NCI-H2081 treated with DMSO at 0.1 percent for 48 hours (cell line): Measurements from ENCODE around the gene CTLA4.
"Not testable (repeated sequence)": the region's sequence is repeated elsewhere in the genome, so short reads cannot be mapped to it uniquely, and the experiment has no call there.

ENCODE experiments used
- DNase-seq: peaks from one replicate; lab custom pipeline; 2025; lab: John Stamatoyannopoulos, UW

The CTLA4 gene

DNA sequence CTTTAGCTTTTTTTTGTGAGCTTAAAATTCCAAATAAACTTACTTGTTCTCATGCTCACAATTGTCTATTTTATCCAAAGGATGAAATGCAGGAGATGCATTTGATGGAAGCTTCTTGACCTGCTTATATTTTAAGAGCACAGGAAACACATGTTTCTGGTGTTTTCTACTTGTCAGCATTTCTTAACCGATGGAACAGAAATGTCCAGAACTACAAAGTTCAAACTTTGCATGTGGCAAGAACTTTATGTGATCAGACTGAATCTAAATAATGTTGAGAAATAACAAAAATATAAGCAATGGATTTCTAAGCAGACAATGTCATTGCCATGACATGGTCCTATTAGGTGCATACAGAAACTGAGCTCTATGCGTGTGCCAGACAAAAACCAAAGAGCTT, 9.9 kb upstream of the CTLA4 start:
- DNase-seq = no peak

DNA sequence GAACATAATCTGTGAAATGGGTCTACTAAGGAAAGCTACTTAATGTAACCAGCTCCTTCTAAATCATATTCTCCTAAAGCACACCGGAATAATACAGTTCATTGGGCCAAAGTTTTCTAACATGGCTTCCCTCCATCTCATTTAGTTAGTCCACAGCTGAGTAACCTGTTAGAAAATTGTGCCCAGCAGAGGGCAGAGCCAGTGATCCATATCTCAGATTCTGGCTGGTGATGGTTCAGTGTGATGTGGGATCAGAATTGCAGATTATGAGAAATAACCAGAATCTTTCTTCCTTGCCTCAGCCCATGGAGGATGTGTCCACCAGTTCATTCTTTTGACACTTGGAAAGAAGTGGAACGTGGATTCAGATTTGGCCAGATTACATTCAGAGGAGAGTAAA, 9.4 kb upstream of the CTLA4 start:
- DNase-seq = no peak

- no peak for DNase-seq
Measured at GRCh38 chr2:203859030-203859789, 8.4 kb upstream of the CTLA4 start.

- peak; percentile 53 for DNase-seq
Measured at GRCh38 chr2:203861197-203861596, 6.4 kb upstream of the CTLA4 start.

- no peak for DNase-seq
Measured at GRCh38 chr2:203861607-203862006, 6.0 kb upstream of the CTLA4 start.

DNA sequence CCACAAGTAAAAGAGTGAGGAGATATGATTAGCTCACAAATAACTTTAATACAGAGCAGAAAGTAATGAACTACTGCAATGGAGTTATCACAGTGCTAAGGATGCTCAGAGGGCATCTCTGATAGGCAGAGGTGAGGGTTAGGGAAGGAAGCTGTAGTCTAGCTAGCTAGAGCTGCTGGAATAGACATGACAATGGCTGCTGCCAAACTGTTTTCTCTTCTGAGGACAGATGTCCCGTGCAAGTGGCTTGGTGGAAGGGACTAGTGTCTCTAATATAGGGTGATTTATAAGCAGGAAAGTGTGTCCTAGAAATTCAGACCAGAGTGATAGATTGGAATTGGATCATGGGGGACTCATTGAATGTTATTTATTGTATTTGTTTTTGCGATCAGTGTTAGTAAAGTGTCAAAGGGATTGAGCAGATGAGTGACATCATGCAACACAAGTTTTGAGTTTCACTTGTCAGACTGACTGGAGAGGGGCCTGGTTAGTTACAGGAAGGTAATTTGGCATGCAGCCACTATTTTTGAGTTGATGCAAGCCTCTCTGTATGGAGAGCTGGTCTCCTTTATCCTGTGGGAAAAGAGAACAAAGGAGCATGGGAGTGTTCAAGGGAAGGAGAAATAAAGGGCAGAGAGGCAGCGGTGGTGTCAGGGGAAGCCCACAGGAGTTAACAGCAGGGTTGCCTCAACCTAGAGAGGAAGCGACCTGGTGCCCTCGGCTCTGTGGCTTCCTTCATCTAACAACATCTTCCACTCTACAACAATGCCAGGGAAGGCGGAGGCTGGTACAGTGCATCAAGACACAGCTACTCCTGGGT, 1.9 kb downstream of the CTLA4 start:
- DNase-seq = no peak

DNA sequence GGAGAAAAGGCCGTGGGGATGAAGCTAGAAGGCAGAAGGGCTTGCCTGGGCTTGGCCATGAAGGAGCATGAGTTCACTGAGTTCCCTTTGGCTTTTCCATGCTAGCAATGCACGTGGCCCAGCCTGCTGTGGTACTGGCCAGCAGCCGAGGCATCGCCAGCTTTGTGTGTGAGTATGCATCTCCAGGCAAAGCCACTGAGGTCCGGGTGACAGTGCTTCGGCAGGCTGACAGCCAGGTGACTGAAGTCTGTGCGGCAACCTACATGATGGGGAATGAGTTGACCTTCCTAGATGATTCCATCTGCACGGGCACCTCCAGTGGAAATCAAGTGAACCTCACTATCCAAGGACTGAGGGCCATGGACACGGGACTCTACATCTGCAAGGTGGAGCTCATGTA, 2.9 kb downstream of the CTLA4 start:
- DNase-seq = no peak

DNA sequence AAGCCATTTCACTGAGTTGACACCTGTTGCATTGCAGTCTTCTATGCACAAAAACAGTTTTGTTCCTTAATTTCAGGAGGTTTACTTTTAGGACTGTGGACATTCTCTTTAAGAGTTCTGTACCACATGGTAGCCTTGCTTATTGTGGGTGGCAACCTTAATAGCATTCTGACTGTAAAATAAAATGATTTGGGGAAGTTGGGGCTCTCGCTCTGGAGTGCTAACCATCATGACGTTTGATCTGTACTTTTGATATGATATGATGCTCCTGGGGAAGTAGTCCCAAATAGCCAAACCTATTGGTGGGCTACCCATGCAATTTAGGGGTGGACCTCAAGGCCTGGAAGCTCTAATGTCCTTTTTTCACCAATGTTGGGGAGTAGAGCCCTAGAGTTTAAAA, 3.4 kb downstream of the CTLA4 start:
- no peak for DNase-seq

DNA sequence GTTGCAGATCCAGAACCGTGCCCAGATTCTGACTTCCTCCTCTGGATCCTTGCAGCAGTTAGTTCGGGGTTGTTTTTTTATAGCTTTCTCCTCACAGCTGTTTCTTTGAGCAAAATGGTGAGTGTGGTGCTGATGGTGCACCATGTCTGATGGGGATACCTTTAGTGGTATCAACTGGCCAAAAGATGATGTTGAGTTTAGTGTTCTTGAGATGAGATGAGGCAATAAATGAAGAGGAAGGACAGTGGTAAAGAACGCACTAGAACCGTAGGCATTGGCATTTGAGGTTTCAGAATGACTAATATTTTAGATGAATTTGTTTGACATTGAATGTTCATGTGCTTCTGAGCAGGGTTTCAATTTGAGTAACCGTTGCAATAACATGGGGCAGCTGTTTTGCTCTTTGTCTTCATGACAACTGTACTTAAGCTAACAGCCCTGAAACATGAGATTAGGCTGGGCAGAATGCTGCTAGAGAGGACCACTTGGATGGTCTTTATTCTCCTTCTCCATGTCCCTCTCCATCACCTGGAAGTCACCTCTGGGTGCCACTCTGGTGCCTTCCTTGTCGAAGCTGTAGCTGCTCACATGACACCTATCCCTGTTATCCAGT, 3.9 kb downstream of the CTLA4 start:
- DNase-seq = no peak

- DNase-seq = no peak
Measured at GRCh38 chr2:203873461-203873860, 5.9 kb downstream of the CTLA4 start.

GRCh38 chr2:203873921-203874631, 6.5 kb downstream of the CTLA4 start:
- no peak for DNase-seq

DNA sequence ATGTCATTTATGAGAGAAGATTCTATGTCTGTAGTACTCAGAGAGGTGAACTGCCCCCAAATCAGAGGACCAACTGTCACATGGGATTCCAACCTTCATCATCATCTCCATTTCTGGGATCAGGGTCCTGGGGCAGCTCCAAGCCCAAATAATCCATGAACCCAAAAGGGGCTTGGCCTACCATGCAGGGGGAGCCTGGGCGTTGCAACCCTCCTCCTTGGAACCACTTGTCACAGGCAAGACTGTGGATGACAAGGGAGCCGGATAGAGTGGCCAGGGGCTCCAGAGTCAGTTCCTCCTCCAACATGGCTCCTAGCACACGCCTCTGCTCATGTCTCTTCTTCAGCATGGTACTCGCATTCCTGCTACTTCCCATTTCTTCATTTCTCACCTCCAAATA, 7.9 kb downstream of the CTLA4 start:
- no peak for DNase-seq

DNA sequence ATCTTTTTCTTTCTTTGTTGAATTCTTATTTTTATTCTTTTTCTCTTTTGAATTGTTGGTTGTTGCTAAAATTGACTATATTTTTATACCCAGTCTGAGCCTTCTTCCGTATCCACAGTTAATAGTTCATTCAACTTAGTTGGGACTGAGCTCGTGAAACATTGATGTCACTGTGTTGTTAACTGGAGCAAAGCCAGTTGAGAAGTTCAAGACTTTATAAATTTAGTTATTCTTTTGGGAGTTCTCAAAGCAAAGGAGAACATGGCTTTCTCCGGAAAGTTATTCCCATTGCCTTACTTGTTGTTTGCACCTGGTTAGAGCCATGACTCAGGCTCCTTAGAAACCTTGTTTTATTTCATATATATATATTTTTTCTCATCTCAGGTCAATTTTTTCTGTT, 8.8 kb downstream of the CTLA4 start:
- DNase-seq = no peak

DNA sequence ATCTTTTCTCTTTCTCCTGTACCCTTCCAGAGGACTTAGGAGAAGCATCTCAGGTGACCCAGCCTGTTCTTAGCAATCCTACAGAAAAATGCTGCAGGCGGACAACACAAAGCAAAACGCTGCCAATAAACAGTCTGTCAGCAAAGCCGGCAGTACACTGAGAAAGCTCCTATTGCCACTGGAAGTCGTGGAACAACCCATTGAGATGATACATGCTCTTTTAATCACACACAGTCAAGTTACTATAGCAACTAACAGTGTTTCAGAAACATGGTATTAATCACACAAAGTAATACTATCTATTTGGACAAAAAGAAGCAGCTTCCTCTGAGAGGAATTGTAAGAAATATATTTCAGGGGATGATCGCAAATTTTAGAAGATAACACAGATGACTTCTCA, 10.5 kb downstream of the CTLA4 start:
- no peak for DNase-seq

GRCh38 chr2:203880557-203881125, 13.1 kb downstream of the CTLA4 start:
- no peak for DNase-seq

DNA sequence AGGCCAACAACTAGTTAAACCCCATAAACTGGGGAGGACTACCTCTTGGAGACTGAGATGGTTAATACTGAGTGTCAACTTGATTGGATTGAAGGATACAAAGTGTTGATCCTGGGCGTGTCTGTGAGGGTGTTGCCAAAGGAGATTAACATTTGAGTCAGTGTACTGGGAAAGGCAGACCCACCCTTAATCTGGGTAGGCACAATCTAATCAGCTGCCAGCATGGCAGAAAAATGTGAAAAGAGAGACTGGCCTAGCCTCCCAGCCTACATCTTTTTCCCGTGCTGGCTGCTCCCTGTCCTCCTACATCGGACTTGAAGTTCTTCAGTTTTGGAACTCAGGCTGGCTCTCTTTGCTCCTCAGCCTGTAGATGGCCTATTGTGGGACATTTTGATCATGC, 13.6 kb downstream of the CTLA4 start:
- DNase-seq = not testable (repeated sequence)

DNA sequence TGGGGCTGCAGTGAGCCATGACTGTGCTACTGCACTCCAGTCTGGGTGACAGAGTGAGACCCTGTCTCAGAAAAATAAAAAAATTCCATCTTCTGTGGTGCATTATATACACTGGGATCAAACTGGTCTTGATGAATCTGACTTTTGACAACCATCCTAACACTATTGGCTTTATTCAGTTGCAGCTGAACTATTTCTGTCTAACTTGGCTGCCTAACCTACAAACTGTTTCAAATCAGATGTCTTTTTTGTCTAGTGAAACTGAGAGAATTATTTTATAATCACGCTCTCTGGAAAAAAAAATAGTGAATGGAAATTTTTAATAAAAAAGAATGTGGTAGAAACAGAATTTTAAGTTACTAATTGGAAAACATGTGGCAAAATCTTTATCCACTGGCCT, 15.0 kb downstream of the CTLA4 start:
- no peak for DNase-seq

DNA sequence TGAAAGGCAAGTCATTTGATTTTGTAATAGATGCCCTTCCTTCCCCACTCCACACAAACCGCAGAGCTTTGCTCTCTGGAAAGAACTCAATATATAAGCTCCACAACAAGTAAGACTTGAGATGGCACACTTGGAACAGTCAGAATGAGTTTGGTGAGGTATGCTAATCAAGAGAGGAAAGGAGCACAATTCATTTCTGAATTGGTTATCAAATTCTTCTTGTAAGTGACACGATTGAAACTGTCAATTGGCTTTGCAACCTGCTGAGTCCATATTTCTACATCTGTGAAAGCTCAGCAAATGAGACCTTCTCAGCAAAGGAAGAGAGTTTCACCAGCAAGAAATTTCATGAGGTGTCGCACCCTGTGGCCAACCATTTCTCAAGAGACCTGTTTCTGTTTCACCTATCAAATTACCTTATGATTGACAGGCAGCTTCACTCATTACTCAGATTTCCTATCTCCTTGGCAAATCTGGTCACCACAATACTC, 19.1 kb downstream of the CTLA4 start:
- DNase-seq = no peak

DNA sequence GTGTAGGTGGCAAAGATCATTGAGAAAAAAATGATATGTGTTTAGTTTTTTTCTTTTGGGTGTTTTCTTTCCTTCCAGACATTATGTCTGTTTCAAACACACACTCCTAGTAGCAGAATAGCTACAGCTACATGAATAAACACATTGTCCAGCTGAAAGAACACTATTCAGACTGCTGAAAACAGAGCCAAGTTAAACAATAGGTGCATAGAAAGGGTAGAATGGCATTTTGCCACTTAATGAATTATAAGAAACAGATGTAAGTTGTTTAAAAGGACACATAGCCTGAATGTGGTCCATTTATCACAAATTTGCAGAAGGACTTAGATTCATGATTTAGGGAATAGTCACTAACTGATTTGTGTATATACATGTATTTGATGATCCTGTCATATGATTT, 20.1 kb downstream of the CTLA4 start:
- DNase-seq = no peak

DNA sequence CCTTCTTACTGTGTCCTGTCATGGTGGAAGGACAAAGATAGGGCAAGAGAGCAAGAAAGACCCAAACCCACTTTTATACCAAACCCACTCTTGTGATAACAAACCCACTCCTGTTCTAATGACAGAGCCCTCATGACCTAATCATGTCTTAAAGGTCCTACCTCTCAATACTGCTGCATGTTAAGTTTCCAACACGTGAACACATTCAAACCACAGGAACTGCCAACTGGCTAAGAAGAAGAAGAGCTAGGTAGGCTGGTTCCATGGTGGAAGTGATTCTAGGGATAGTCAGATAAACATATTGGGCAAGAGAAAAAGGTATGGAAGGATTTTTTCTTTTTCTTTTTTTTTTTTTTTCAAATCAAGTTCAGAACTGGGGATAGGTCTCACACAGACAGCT, 22.0 kb downstream of the CTLA4 start:
- no peak for DNase-seq

- DNase-seq = no peak
Measured at GRCh38 chr2:203889944-203890343, 22.4 kb downstream of the CTLA4 start.

GRCh38 chr2:203890733-203891132, 23.2 kb downstream of the CTLA4 start:
- DNase-seq = no peak
